Ovary (tissue), 3 donors: ENCODE results near the gene CTDP1.
"Not testable (repeated sequence)": the region's sequence is repeated elsewhere in the genome, so short reads cannot be mapped to it uniquely, and the experiment has no call there.

Experiments used
- EP300 ChIP-seq: sonication (generic); formaldehyde crosslinking; IDR thresholded peaks from one replicate; pipeline ENCODE4 v1.6.1; 2017; ENCODE audit warnings: antibody characterized with exemption
- POLR2A ChIP-seq: fragments of 450-650 bp; IDR thresholded peaks from one replicate; pipeline ENCODE4 v1.6.1; 2017; ENCODE audit warnings: antibody characterized with exemption, mild to moderate bottlenecking, moderate library complexity
- TF ChIP-seq, protein P1 (sequence below), 3 donors: fragments of 450-650 bp in 2 of 3; fragments of 200-600 bp in 1 of 3; IDR thresholded peaks; one replicate each; pipeline versions ENCODE4 v1.5.1 to v1.8.0; 2016 to 2022; ENCODE audit warnings: antibody characterized with exemption in 3 of 3, mild to moderate bottlenecking in 1 of 3
- donor health status: DM: no; HTN: no; CAD: no.

DNA sequence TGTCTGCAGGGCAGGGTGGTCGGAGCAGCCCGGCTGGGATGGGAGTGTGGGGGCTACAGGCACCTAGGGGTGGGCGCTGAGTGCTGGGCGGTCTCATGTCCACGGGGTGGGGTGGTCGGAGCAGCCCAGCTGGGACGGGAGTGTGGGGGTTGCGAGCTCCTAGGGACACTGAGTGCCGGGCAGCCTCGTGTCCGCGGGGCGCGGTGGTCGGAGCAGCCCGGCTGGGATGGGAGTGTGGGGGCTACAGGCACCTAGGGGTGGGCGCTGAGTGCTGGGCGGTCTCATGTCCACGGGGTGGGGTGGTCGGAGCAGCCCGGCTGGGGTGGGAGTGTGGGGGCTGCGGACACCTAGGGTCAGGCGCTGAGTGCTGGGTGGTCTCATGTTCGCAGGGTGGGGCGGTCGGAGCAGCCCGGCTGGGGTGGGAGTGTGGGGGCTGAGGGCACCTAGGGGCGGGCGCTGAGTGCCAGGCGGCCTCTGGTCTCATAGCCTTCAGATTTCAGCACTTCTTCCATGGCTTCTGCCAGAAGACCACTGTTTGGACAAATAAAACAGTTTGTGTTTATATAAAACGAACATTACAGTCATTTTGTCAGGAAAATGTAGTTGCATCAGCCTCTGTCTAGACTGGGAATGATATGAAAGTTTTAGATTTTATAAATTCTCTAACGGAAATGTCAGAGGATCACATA is 14.7 kb downstream of the CTDP1 start:
- TF ChIP-seq, protein P1, sequence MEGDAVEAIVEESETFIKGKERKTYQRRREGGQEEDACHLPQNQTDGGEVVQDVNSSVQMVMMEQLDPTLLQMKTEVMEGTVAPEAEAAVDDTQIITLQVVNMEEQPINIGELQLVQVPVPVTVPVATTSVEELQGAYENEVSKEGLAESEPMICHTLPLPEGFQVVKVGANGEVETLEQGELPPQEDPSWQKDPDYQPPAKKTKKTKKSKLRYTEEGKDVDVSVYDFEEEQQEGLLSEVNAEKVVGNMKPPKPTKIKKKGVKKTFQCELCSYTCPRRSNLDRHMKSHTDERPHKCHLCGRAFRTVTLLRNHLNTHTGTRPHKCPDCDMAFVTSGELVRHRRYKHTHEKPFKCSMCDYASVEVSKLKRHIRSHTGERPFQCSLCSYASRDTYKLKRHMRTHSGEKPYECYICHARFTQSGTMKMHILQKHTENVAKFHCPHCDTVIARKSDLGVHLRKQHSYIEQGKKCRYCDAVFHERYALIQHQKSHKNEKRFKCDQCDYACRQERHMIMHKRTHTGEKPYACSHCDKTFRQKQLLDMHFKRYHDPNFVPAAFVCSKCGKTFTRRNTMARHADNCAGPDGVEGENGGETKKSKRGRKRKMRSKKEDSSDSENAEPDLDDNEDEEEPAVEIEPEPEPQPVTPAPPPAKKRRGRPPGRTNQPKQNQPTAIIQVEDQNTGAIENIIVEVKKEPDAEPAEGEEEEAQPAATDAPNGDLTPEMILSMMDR (IDR thresholded peaks at IDR 0.05), result not testable (repeated sequence)
- not testable (repeated sequence) for TF ChIP-seq EP300, POLR2A
